Astrocyte of the spinal cord (primary cell): ENCODE data around the gene CLDN19.
A peak's percentile ranks its signal among the peaks of the same experiment; 100 is the strongest.

Experiments used
- DNase-seq: peaks from one replicate; pipeline ENCODE4 v3.0.0; 2011; ENCODE audit warnings: low read depth, low spot score
- H3K4me3 ChIP-seq: 2 replicates; pipeline ENCODE4 v1.5.1; 2011; ENCODE audit warnings: low read depth, mild to moderate bottlenecking, low read length, moderate library complexity
- in situ Hi-C: cut with HindIII; loops from 2 replicates; pipeline ENCODE4 v1.10.0; 2017; ENCODE audit warnings: low sequenced_read_pairs
- TF ChIP-seq, protein P1 (sequence below): IDR thresholded peaks from 2 replicates; pipeline ENCODE4 v1.5.1; 2012; ENCODE audit warnings: low read depth, mild to moderate bottlenecking, low read length, inconsistent platforms

CLDN19 gene

DNA sequence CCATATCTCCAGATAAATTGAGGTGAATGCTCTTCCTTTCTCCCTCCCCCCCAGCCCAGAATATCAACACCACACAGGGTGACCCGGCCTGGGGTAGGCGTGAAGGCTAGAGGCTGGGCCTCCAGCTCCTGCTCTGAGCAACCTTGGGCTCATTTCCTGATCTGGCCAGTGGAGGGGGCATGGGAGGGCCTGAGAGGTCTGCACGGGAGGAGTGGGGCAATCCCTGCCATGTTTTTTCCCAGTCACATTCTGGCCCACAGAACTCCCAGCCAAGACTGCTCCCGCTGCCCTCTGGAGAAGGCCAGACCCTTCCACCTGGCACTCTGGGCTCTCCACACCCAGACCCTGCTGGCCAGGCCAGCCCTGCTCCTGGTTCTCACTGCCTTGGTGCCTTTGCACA lies 3.9 kb downstream of the CLDN19 start:
- no peak overlapping the region for H3K4me3 ChIP-seq
- TF ChIP-seq, protein P1, sequence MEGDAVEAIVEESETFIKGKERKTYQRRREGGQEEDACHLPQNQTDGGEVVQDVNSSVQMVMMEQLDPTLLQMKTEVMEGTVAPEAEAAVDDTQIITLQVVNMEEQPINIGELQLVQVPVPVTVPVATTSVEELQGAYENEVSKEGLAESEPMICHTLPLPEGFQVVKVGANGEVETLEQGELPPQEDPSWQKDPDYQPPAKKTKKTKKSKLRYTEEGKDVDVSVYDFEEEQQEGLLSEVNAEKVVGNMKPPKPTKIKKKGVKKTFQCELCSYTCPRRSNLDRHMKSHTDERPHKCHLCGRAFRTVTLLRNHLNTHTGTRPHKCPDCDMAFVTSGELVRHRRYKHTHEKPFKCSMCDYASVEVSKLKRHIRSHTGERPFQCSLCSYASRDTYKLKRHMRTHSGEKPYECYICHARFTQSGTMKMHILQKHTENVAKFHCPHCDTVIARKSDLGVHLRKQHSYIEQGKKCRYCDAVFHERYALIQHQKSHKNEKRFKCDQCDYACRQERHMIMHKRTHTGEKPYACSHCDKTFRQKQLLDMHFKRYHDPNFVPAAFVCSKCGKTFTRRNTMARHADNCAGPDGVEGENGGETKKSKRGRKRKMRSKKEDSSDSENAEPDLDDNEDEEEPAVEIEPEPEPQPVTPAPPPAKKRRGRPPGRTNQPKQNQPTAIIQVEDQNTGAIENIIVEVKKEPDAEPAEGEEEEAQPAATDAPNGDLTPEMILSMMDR: peak; percentile 39
- DNase-seq: no peak
- in situ Hi-C loops: no loop called here

DNA sequence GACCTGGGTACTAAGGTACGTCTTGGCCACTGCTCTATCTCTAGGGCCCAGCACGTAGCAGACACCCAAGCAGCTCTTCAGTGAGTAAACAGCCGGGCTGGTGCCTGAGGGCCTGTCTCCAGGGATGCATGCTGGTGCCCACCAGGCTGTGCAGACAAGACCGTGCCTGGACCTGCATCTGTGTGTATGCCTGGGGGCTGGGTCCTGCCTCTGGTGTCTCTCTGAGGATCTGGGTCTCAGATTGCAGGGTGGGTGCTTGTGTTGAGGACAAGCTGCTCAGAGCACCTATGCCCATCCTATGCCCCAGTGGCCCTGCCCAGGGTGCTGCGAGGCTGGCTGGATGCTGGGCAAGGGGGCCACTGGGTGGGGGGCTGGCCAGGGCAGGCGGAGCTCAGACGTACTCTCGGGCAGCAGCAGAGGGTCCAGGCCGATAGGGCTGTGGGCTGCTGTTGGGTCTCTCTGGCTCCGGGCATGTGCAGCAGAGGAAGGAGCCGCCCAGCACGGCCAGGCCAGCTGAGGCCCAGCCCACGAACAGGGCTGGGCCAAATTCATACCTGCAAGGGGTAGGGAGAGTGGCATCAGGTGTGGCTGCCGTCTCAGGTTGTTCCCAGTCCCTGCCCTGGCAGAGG lies 4.4 kb downstream of the CLDN19 start:
- no peak overlapping the region for H3K4me3 ChIP-seq
- in situ Hi-C loops: no loop called here
- DNase-seq: no peak
- TF ChIP-seq, protein P1: no peak

DNA sequence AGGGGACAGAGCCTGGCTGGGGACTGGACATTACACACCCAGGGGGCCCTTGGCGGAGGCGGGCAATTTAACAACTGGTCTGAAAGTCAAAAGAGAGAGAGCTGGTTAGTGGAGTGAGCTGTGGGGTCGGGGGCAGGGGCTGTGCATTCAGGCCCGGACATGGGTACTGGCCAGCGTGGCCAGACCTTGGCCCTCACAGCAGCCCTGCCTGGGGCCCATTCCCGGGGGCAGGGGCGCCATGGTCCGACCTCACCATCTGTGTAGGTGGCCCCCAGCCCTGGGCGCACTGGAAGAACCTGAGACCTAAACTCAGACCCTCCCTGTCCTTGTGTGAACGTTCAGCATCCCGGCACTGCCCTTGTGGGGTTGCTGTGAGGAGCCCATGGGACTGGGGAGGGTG lies 5.0 kb downstream of the CLDN19 start:
- in situ Hi-C loops: no loop called here
- TF ChIP-seq, protein P1: no peak
- H3K4me3 ChIP-seq: no peak overlapping the region
- DNase-seq: no peak

DNA sequence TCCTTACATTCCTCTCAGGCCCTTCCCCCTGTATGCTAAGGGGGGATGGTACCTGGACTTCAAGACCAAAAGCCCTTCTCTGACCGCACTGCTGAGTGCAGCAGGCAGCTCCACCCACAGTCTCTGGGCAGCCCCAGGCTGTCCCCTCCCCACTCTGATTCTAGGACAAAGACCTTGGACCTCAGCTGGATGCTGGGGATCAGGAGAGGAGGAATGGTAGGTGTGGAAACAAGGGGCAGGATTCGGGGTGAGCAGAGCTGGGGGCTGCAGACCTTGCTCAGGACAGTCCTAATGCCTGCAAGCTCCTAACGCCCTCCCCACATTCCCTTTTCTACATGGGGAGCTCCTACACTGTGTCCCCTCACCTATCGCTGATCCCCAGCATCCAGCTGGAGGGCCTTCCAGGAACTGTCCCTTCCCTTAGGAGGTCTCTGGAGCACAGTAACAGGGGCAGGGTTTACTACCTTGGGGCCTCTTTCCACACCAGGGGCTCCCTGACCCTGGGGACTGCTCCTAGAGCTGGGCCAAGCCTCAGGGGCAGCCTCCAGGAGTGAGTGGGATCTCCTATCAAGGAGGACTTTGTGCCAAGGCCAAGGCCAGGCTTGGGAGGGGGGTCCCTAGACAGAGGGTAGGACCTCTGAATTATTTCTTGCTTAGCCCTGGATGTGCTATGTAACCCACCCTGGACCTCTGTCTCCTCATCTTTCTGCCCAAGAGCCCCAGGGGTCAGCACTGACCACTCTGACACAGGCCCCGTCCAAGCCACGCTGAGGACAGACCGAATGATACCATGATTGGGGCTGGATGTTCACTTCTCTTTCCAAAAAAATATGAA lies 5.6 kb downstream of the CLDN19 start:
- in situ Hi-C loops: no loop called here
- no peak overlapping the region for H3K4me3 ChIP-seq
- TF ChIP-seq, protein P1: no peak
- DNase-seq: no peak

DNA sequence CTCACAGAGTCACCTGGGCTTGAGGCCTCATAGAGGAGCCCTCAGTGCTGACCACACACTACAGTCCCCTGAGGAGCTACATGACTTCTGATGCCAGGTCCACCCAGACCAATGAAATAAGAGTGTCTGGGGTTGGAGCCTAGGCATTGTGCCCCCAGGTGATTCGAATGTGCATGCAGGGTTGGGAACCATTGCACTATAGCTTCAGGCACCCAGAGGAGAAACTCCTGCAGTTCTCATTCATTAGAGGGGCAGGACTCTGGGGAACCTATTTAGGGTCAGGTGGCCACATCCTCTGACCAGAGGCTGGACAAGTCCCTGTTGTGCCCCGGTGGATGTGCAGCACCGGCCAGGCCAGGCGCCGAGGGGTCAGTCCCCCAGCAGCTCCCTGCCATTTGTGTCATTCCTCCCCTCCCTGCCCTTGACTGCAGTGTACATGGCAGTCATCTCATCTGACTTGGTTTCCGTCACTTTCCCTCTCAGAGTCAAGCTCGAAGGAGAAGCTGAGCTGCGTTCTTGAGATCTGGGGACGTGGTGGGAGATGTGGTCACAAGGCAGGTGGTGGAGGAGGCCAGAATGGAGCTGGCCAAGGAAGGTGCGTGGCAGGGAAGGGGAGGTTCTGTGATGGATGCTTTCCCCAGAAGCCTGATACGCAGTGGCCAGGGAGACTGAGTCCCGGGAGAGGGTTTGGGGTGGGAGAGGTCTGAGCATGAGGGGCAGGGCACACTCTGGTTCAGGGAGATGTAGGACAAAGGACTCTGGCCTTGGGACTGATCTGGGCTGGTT lies 6.4 kb downstream of the CLDN19 start:
- in situ Hi-C loops: no loop called here
- DNase-seq: no peak
- TF ChIP-seq, protein P1: no peak
- no peak overlapping the region for H3K4me3 ChIP-seq

DNA sequence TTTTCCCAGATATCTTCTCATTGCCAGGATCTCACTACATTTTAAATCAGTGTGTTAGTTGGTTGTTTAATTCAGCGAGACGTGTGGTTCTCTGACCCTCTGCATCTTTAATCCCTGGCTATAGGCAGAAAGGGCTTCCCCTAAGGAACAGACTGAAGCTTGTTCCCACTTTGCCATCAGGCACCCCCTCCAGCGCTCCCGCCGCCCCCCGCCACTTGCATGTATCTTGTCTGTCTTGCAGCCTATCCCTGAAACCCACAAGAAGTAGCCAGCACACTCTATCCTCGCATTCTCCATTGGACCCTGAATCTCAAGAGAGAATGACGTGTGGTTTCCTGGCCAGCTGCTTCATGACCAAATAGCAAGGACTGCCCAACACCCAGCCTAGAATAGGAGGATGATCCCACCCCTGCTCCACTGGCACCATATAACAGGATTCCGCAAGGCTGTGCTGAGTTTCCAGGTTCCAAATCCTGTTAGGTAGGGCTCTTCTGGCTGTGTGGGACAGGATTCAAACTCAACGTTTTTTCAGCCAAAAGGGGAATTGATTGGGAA lies 7.8 kb downstream of the CLDN19 start:
- TF ChIP-seq, protein P1: no peak
- no peak overlapping the region for H3K4me3 ChIP-seq
- no peak for DNase-seq
- in situ Hi-C loops: no loop called here
